ENCODE results near the gene KATNB1. TPM values are rescaled to one million over a fixed set of nuclear protein-coding genes. Genes with fewer than 3 reads are reported as not detected.

Gene KATNB1
- total RNA-seq, 1 experiment from 2014 or later, result 32.2 TPM

- Histone ChIP-seq H3K27me3 (ENCODE audit: insufficient read depth, low read length) (no peaks in the 10 kb centered on the region), H3K36me3 (ENCODE audit: control insufficient read depth in 1 of 2, insufficient read depth in 2 of 2, low read length in 2 of 2) (no peaks in the 10 kb centered on the region), H4K20me1 (ENCODE audit: insufficient read depth) (no peaks in the 10 kb centered on the region), H3K4me1 (ENCODE audit: control insufficient read depth in 1 of 2, insufficient read depth in 2 of 2, low read length in 2 of 2) (peaks cover 5 to 20% of the 10 kb centered on the region in 2 experiments), H3K4me2 (ENCODE audit: low read length) (no peak overlapping the region), H3K9me3 (ENCODE audit: control insufficient read depth in 1 of 2, insufficient read depth in 1 of 2, low read depth in 1 of 2, low read length in 2 of 2) (no peaks in the 10 kb centered on the region), H3K79me2 (ENCODE audit: insufficient read depth, low read length) (peaks cover 10% of the 10 kb centered on the region; the same call in 1 of the 2 replicates), H3K9me2 (ENCODE audit: insufficient read depth) (no peaks in the 10 kb centered on the region), H3K9ac (ENCODE audit: low read length) (no peak overlapping the region), H3K27ac (ENCODE audit: low read depth, low read length) (no peak overlapping the region), H3K4me3 (replicated peaks in 1 of 2; ENCODE audit: low read depth in 1 of 2, low read length in 2 of 2) (no peak overlapping the region), H2AFZ (ENCODE audit: low read depth, low read length, poor library complexity, severe bottlenecking) (no peak overlapping the region)
- no TSS peak for BruUV-seq (replicated peaks)
- POLR2A ChIA-PET, result no interaction called here
- TF ChIP-seq JUND (IDR thresholded peaks at IDR 0.05) (no peak), EGR1 (IDR thresholded peaks at IDR 0.05; ENCODE audit: low read depth) (no peak), RAD21 (IDR thresholded peaks at IDR 0.05; ENCODE audit: low read depth) (no peak), EZH2 (IDR thresholded peaks at IDR 0.05) (no peak), ZNF274 (IDR thresholded peaks at IDR 0.05; ENCODE audit: low read depth, low read length) (no peak)
- ATAC-seq, result no peak
- no peak for DNase-seq (ENCODE audit: low read depth, low spot score)
- intact Hi-C loops (cut with micrococcal nuclease), result no loop called here
- RAD21 ChIA-PET (ENCODE audit: low non-redundant PET in 1 of 2, low total read pairs in 2 of 2, uncharacterized antibody in 2 of 2, unreplicated experiment in 2 of 2), result no interaction called here
- CTCF ChIA-PET, result interaction anchor here (1.6 kb wide), 1 partner anchor 9 kb away, joined by 6 read pairs; no protein-coding TSS in a partner anchor
Observed at GRCh38 chr16:57732037-57732436, 3.5 kb upstream of the KATNB1 start.

- Histone ChIP-seq H3K4me2 (ENCODE audit: low read length) (no peak overlapping the region), H3K27me3 (ENCODE audit: insufficient read depth, low read length) (no peaks in the 10 kb centered on the region), H3K4me3 (replicated peaks in 1 of 2; ENCODE audit: low read depth in 1 of 2, low read length in 2 of 2) (no peak overlapping the region), H2AFZ (ENCODE audit: low read depth, low read length, poor library complexity, severe bottlenecking) (no peak overlapping the region), H3K9me3 (ENCODE audit: control insufficient read depth in 1 of 2, insufficient read depth in 1 of 2, low read depth in 1 of 2, low read length in 2 of 2) (no peaks in the 10 kb centered on the region), H3K79me2 (ENCODE audit: insufficient read depth, low read length) (peaks cover 10% of the 10 kb centered on the region; the same call in 1 of the 2 replicates), H3K36me3 (ENCODE audit: control insufficient read depth in 1 of 2, insufficient read depth in 2 of 2, low read length in 2 of 2) (no peaks in the 10 kb centered on the region), H4K20me1 (ENCODE audit: insufficient read depth) (no peaks in the 10 kb centered on the region), H3K27ac (ENCODE audit: low read depth, low read length) (no peak overlapping the region), H3K9ac (ENCODE audit: low read length) (no peak overlapping the region), H3K9me2 (ENCODE audit: insufficient read depth) (no peaks in the 10 kb centered on the region), H3K4me1 (ENCODE audit: control insufficient read depth in 1 of 2, insufficient read depth in 2 of 2, low read length in 2 of 2) (peaks cover 8 to 24% of the 10 kb centered on the region in 2 experiments)
- ATAC-seq, result no peak
- TF ChIP-seq, protein P1, sequence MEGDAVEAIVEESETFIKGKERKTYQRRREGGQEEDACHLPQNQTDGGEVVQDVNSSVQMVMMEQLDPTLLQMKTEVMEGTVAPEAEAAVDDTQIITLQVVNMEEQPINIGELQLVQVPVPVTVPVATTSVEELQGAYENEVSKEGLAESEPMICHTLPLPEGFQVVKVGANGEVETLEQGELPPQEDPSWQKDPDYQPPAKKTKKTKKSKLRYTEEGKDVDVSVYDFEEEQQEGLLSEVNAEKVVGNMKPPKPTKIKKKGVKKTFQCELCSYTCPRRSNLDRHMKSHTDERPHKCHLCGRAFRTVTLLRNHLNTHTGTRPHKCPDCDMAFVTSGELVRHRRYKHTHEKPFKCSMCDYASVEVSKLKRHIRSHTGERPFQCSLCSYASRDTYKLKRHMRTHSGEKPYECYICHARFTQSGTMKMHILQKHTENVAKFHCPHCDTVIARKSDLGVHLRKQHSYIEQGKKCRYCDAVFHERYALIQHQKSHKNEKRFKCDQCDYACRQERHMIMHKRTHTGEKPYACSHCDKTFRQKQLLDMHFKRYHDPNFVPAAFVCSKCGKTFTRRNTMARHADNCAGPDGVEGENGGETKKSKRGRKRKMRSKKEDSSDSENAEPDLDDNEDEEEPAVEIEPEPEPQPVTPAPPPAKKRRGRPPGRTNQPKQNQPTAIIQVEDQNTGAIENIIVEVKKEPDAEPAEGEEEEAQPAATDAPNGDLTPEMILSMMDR (IDR thresholded peaks at IDR 0.05 in 2 of 3, conservative IDR thresholded peaks at IDR 0.05 in 1 of 3; ENCODE audit: borderline replicate concordance in 1 of 3, insufficient read depth in 1 of 3, low read depth in 2 of 3, low read length in 2 of 3), result no peak
- TF ChIP-seq, protein P2, sequence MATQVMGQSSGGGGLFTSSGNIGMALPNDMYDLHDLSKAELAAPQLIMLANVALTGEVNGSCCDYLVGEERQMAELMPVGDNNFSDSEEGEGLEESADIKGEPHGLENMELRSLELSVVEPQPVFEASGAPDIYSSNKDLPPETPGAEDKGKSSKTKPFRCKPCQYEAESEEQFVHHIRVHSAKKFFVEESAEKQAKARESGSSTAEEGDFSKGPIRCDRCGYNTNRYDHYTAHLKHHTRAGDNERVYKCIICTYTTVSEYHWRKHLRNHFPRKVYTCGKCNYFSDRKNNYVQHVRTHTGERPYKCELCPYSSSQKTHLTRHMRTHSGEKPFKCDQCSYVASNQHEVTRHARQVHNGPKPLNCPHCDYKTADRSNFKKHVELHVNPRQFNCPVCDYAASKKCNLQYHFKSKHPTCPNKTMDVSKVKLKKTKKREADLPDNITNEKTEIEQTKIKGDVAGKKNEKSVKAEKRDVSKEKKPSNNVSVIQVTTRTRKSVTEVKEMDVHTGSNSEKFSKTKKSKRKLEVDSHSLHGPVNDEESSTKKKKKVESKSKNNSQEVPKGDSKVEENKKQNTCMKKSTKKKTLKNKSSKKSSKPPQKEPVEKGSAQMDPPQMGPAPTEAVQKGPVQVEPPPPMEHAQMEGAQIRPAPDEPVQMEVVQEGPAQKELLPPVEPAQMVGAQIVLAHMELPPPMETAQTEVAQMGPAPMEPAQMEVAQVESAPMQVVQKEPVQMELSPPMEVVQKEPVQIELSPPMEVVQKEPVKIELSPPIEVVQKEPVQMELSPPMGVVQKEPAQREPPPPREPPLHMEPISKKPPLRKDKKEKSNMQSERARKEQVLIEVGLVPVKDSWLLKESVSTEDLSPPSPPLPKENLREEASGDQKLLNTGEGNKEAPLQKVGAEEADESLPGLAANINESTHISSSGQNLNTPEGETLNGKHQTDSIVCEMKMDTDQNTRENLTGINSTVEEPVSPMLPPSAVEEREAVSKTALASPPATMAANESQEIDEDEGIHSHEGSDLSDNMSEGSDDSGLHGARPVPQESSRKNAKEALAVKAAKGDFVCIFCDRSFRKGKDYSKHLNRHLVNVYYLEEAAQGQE (IDR thresholded peaks at IDR 0.05; ENCODE audit: low read depth), result no peak
- TF ChIP-seq YY1 (IDR thresholded peaks at IDR 0.05; ENCODE audit: extremely low read depth, insufficient replicate concordance, low read depth, low read length) (no peak), POLR2AphosphoS5 (IDR thresholded peaks at IDR 0.05; ENCODE audit: low read depth, low read length) (no peak), SP1 (IDR thresholded peaks at IDR 0.05; ENCODE audit: low read depth) (no peak), FOSL1 (IDR thresholded peaks at IDR 0.05; ENCODE audit: low read depth) (no peak), ELF1 (IDR thresholded peaks at IDR 0.05; ENCODE audit: borderline replicate concordance, low read depth) (no peak)
- TF ChIP-seq, protein P3, sequence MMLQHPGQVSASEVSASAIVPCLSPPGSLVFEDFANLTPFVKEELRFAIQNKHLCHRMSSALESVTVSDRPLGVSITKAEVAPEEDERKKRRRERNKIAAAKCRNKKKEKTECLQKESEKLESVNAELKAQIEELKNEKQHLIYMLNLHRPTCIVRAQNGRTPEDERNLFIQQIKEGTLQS (IDR thresholded peaks at IDR 0.05), result no peak
- intact Hi-C loops (cut with micrococcal nuclease), result no loop called here
- DNase-seq (ENCODE audit: low read depth, low spot score), result no peak
- POLR2A ChIA-PET, result no interaction called here
- CTCF ChIA-PET, result interaction anchor here (1.6 kb wide), 1 partner anchor 10 kb away, joined by 6 read pairs; no protein-coding TSS in a partner anchor
- no TSS peak for BruUV-seq (replicated peaks)
- RAD21 ChIA-PET (ENCODE audit: low non-redundant PET in 1 of 2, low total read pairs in 2 of 2, uncharacterized antibody in 2 of 2, unreplicated experiment in 2 of 2), result no interaction called here
Observed at GRCh38 chr16:57732714-57733113, 2.9 kb upstream of the KATNB1 start.
